GM23248 (cell line): ENCODE measurements around the gene CLEC3B. TPM values are rescaled to one million over a fixed set of nuclear protein-coding genes. Genes with fewer than 3 reads are reported as not detected.

Source experiments
- DNase-seq: peaks from one replicate; pipeline ENCODE4 v3.0.0-alpha.2; 2015
- H2AFZ ChIP-seq: fragments of 200-600 bp; sonication (generic); 2 replicates; pipeline ENCODE4 v1.6.1; 2016; ENCODE audit warnings: antibody characterized with exemption
- H3F3A ChIP-seq: fragments of 200-600 bp; sonication (generic); 2 replicates; pipeline ENCODE4 v1.6.1; 2016; ENCODE audit warnings: mild to moderate bottlenecking, antibody characterized with exemption, mixed run types; ENCODE audit not compliant: insufficient read depth
- H3K27ac ChIP-seq: fragments of 200-600 bp; sonication (generic); 2 replicates; pipeline ENCODE4 v1.5.1; 2016; ENCODE audit warnings: mild to moderate bottlenecking
- H3K27me3 ChIP-seq: fragments of 200-600 bp; sonication (generic); replicated peaks from 2 replicates; pipeline ENCODE4 v1.6.1; 2016; ENCODE audit warnings: mild to moderate bottlenecking; ENCODE audit not compliant: insufficient read depth
- H3K36me3 ChIP-seq: fragments of 200-600 bp; sonication (generic); 2 replicates; pipeline ENCODE4 v1.6.1; 2016; ENCODE audit warnings: low read depth, mild to moderate bottlenecking
- H3K4me1 ChIP-seq: fragments of 200-600 bp; sonication (generic); 2 replicates; pipeline ENCODE4 v1.6.1; 2016; ENCODE audit warnings: mild to moderate bottlenecking; ENCODE audit not compliant: insufficient read depth
- H3K4me2 ChIP-seq: fragments of 200-600 bp; sonication (generic); one replicate; pipeline ENCODE4 v1.6.1; 2016; ENCODE audit warnings: mild to moderate bottlenecking; ENCODE audit not compliant: unreplicated experiment
- H3K4me3 ChIP-seq: fragments of 200-600 bp; sonication (generic); 2 replicates; pipeline ENCODE4 v1.5.1; 2016; ENCODE audit warnings: mild to moderate bottlenecking
- H3K79me2 ChIP-seq: fragments of 200-600 bp; sonication (generic); 2 replicates; pipeline ENCODE4 v1.6.1; 2016; ENCODE audit warnings: mild to moderate bottlenecking; ENCODE audit not compliant: insufficient read depth
- H3K9ac ChIP-seq: fragments of 200-600 bp; sonication (generic); 2 replicates; pipeline ENCODE4 v1.6.1; 2016; ENCODE audit warnings: mild to moderate bottlenecking
- H3K9me2 ChIP-seq: fragments of 200-600 bp; sonication (generic); 2 replicates; pipeline ENCODE4 v1.6.1; 2016; ENCODE audit warnings: mixed run types, mild to moderate bottlenecking, moderate library complexity; ENCODE audit not compliant: insufficient read depth
- H3K9me3 ChIP-seq: fragments of 200-600 bp; sonication (generic); one replicate; pipeline ENCODE4 v1.6.1; 2017; ENCODE audit warnings: low read depth
- H4K20me1 ChIP-seq: fragments of 200-600 bp; sonication (generic); 2 replicates; pipeline ENCODE4 v1.6.0; 2016; ENCODE audit not compliant: insufficient read depth
- EZH2 ChIP-seq: fragments of 200-600 bp; sonication (generic); IDR thresholded peaks from 2 replicates; pipeline ENCODE4 v1.6.1; 2018; ENCODE audit warnings: antibody characterized with exemption, mild to moderate bottlenecking; ENCODE audit not compliant: insufficient read depth, poor library complexity, severe bottlenecking
- EZH2phosphoT487 ChIP-seq: fragments of 200-600 bp; sonication (generic); IDR thresholded peaks from 2 replicates; pipeline ENCODE4 v1.6.1; 2018; ENCODE audit warnings: antibody characterized with exemption, moderate library complexity, mild to moderate bottlenecking, low read depth; ENCODE audit not compliant: insufficient read depth
- WGBS, 2 experiments: methylation state at CpG; one replicate each; pipeline ENCODE4 v1.1.6; 2015 to 2017; ENCODE audit warnings: low lambda C conversion rate in 2 of 2, low coverage in 1 of 2; ENCODE audit errors: missing lambda C conversion rate in 2 of 2; 5-methylcytosine and 5-hydroxymethylcytosine counted together
- in situ Hi-C: fragments of 300-500 bp; cut with MboI; formaldehyde crosslinking; loops from 2 replicates; pipeline ENCODE4 v1.15.0; 2020
- polyA plus RNA-seq: library from polyadenylated mRNA; unstranded; fragments of >200 nt; fragmentation: Nextera tagmentation; extraction: Ambion mirVana; gene quantifications from 2 replicates; pipeline ENCODE4 v1.2.1, GENCODE V29; 2016
- total RNA-seq: library from RNA; depleted of rRNA; stranded (reverse); fragments of >200 nt; shearing (Covaris generic); gene quantifications from 2 replicates; pipeline ENCODE4 v1.2.3, GENCODE V29; 2014

The CLEC3B gene
- total and polyA plus RNA-seq, 2 experiments from 2014 or later, result 45.4 to 48.8 TPM

DNA sequence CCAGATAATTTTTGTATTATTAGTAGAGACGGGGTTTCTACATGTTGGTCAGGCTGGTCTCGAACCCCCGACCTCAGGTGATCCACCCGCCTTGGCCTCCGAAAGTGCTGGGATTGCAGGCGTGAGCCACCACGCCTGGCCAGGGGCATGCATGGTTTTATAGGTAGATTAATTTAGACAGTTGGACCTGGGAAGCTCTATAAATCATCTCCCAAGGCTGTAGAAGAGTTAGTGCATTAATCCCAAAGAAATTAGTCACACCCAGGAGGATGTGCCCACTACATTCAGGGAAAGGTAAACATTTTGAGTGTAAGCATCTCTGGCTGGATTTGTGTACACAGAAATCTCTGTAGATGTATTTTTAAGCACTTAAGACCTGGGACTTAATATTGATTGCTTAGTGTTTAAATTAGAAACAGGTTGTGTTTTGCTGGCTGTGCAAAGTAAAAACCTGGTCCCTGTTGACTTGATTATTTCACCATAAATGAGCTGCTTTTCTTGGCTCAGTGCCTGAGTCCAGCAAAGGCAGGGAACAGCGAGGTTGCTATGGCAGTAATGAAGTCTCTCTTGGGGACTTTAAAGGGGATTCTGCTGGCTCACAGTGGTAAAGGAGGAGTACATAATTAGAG is 30.8 kb upstream of the CLEC3B start:
- H3K9me2 ChIP-seq, result no peaks in the 10 kb centered on the region
- peaks cover 37% of the 10 kb centered on the region for H3K4me1 ChIP-seq
- in situ Hi-C loops, result no loop called here
- H3K36me3 ChIP-seq, result peaks cover 15% of the 10 kb centered on the region; the same call in 1 of the 2 replicates
- 84 to 87% methylated on average over 8 of the region's 8 CpGs for WGBS, 2 experiments
- peaks cover 50% of the 10 kb centered on the region for H3K79me2 ChIP-seq
- TF ChIP-seq EZH2 (no peak), EZH2phosphoT487 (no peak)
- H3K4me3 ChIP-seq, result no peak overlapping the region
- H3K27me3 ChIP-seq, result no peaks in the 10 kb centered on the region
- H4K20me1 ChIP-seq, result no peaks in the 10 kb centered on the region
- 0 out of 2 replicates have a peak overlapping the region, but pooled peaks have one; percentile 0 for H3K9ac ChIP-seq
- H3K4me2 ChIP-seq, result no peak overlapping the region
- peak; percentile 68 for DNase-seq
- no peak overlapping the region for H2AFZ ChIP-seq
- no peaks in the 10 kb centered on the region for H3K9me3 ChIP-seq
- peaks cover 48% of the 10 kb centered on the region for H3F3A ChIP-seq
- peak overlapping the region; percentile 83; the same call in 1 of the 2 replicates for H3K27ac ChIP-seq

DNA sequence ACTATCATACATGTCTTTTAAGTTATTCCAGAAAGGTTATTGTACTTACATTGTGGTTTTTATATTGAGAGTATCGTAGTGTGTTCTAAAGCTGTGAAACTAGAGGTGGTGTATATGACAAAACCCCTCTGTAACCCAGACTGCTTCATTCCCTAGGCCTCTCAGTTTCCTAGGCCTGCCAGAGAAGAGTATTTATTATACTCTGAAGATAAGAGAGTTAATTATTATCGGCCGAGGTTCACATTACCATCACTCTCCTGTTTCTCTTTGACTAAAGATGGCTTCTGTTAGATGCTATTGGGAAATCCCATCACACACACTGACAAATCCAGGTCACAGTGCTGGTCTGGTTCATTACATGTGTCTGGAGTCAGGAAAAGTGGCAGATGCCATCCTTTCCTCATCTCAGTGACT is 29.5 kb upstream of the CLEC3B start:
- Histone ChIP-seq H3K27me3 (no peaks in the 10 kb centered on the region), H3K9ac (no peak overlapping the region), H3K36me3 (peaks cover 17% of the 10 kb centered on the region; the same call in 1 of the 2 replicates), H3K9me2 (no peaks in the 10 kb centered on the region), H3K4me1 (peaks cover 37% of the 10 kb centered on the region), H3K4me2 (no peak overlapping the region), H3K9me3 (no peaks in the 10 kb centered on the region), H3K27ac (no peak overlapping the region), H2AFZ (no peak overlapping the region), H3F3A (peaks cover 44% of the 10 kb centered on the region), H3K4me3 (no peak overlapping the region), H3K79me2 (peaks cover 40% of the 10 kb centered on the region), H4K20me1 (no peaks in the 10 kb centered on the region)
- in situ Hi-C loops, result no loop called here
- WGBS, 2 experiments, result 87 to 90% methylated on average over 3 of the region's 3 CpGs
- DNase-seq, result no peak
- TF ChIP-seq EZH2phosphoT487 (no peak), EZH2 (no peak)

DNA sequence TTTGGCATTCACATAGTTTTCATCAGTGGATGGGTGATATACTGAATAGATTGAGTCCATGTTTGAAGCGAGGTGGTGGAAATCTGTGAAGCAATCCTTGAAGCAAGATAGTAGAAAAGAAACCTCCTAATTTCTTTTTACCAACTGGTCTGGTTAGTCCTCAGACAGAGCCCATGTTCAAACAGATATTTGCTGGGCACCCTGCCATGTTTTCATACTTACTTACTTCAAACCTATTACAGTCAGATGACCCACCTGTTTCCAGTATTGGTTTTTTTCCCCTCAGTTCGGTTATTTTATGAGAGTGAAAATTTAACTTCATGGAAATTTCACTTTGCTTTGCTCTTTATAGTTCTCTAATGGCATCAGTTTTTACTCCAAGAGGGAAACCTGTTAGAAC is 26.3 kb upstream of the CLEC3B start:
- Histone ChIP-seq H3F3A (0 out of 2 replicates have a peak, but pooled peaks cover 12% of the 10 kb centered on the region), H3K9me3 (no peaks in the 10 kb centered on the region), H3K4me3 (no peak overlapping the region), H2AFZ (no peak overlapping the region), H3K9ac (no peak overlapping the region), H3K79me2 (peaks cover 24% of the 10 kb centered on the region), H3K27ac (no peak overlapping the region), H3K4me1 (peaks cover 13% of the 10 kb centered on the region), H4K20me1 (no peaks in the 10 kb centered on the region), H3K4me2 (no peak overlapping the region), H3K9me2 (no peaks in the 10 kb centered on the region), H3K36me3 (peaks cover 26% of the 10 kb centered on the region; the same call in 1 of the 2 replicates), H3K27me3 (no peaks in the 10 kb centered on the region)
- WGBS, 2 experiments, result 97% methylated on average over 2 of the region's 2 CpGs
- in situ Hi-C loops, result no loop called here
- no peak for DNase-seq
- TF ChIP-seq EZH2 (no peak), EZH2phosphoT487 (no peak)

DNA sequence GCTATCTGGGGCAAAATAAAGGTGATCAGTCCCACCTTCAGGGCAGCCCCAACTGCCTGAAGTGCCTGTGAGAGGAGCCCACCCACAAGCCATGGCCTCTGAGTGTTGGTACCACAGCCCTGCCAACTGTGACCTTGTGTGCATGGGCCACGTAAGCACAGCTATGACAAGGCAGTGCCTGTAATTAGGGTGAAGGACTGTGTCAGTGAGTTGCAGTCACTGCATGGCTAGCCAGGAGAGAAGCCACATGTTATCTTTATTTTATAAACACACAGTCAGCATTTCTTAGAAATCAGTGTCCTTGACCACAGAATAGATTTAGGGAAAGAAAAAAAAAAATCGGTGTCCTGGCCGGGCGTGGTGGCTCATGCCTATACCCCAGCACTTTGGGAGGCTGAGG is 25.3 kb upstream of the CLEC3B start:
- Histone ChIP-seq H3K36me3 (peaks cover 34% of the 10 kb centered on the region), H3K4me1 (peaks cover 3% of the 10 kb centered on the region)

More for the DNA sequence above, 25.3 kb upstream of the CLEC3B start:
- no peak for TF ChIP-seq EZH2
- no peak for TF ChIP-seq EZH2phosphoT487
- no peak overlapping the region for H3K4me3 ChIP-seq
- WGBS, 2 experiments, result 94 to 100% methylated on average over 4 of the region's 4 CpGs
- H3K4me2 ChIP-seq, result no peak overlapping the region
- H3K9me3 ChIP-seq, result no peaks in the 10 kb centered on the region
- no peak for DNase-seq
- no peaks in the 10 kb centered on the region for H3K9me2 ChIP-seq
- H3K27me3 ChIP-seq, result no peaks in the 10 kb centered on the region
- in situ Hi-C loops, result no loop called here
- no peak overlapping the region for H3K9ac ChIP-seq
- peaks cover 15% of the 10 kb centered on the region for H3K79me2 ChIP-seq
- no peak overlapping the region for H3K27ac ChIP-seq
- no peaks in the 10 kb centered on the region for H4K20me1 ChIP-seq
- 0 out of 2 replicates have a peak, but pooled peaks cover 1% of the 10 kb centered on the region for H3F3A ChIP-seq
- no peak overlapping the region for H2AFZ ChIP-seq
